Mucosa of stomach (tissue), 1 donor: ENCODE measurements around the gene GRIK3.

Experiments used
- H3K27me3 ChIP-seq: one replicate; pipeline ENCODE4 v1.7.0; 2013; ENCODE audit warnings: mild to moderate bottlenecking, low read length; ENCODE audit not compliant: control insufficient read depth, insufficient read depth
- H3K36me3 ChIP-seq: one replicate; pipeline ENCODE4 v1.7.0; 2013; ENCODE audit warnings: low read length; ENCODE audit not compliant: control insufficient read depth, insufficient read depth
- H3K4me1 ChIP-seq: one replicate; pipeline ENCODE4 v1.7.0; 2013; ENCODE audit warnings: mild to moderate bottlenecking, low read length; ENCODE audit not compliant: control insufficient read depth, insufficient read depth
- H3K4me3 ChIP-seq: one replicate; pipeline ENCODE4 v1.7.0; 2013; ENCODE audit warnings: low read length
- H3K9ac ChIP-seq: one replicate; pipeline ENCODE4 v1.7.0; 2013; ENCODE audit warnings: mild to moderate bottlenecking, low read length, moderate library complexity
- H3K9me3 ChIP-seq: one replicate; pipeline ENCODE4 v1.7.0; 2013; ENCODE audit warnings: mild to moderate bottlenecking, low read length, moderate library complexity; ENCODE audit not compliant: control insufficient read depth
- donor health status: Pancreatic carcinoma.

GRIK3 gene

GRCh38 chr1:36804669-36805314 is 229.5 kb downstream of the GRIK3 start:
- Histone ChIP-seq H3K4me3 (no peak overlapping the region), H3K9me3 (no peaks in the 10 kb centered on the region), H3K36me3 (no peaks in the 10 kb centered on the region), H3K4me1 (no peaks in the 10 kb centered on the region), H3K9ac (no peak overlapping the region), H3K27me3 (no peaks in the 10 kb centered on the region)

GRCh38 chr1:36803868-36804570 is 230.3 kb downstream of the GRIK3 start:
- Histone ChIP-seq H3K27me3 (no peaks in the 10 kb centered on the region), H3K4me3 (no peak overlapping the region), H3K4me1 (no peaks in the 10 kb centered on the region), H3K9me3 (no peaks in the 10 kb centered on the region), H3K9ac (no peak overlapping the region), H3K36me3 (no peaks in the 10 kb centered on the region)

DNA sequence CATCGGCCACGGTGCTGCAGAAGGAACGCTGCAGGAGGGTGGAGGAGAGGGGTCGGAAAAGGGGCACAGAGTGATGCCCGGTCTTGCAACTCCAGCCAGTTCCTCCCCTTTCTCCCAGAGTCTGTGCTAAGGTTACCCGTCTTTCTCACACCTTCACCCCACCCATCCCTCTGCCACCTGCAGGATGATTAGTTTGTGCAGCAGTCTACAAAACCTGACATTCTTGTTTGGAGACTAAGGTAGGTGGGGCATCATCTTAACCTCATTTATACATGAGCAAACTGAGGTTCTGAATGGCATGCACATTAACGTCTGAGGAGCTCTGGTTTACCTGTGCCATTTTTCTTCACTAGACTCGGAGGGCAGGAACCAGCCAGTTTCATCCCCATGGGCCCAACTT is 232.3 kb downstream of the GRIK3 start:
- no peak overlapping the region for H3K9ac ChIP-seq
- no peaks in the 10 kb centered on the region for H3K36me3 ChIP-seq
- H3K9me3 ChIP-seq = no peaks in the 10 kb centered on the region
- no peaks in the 10 kb centered on the region for H3K27me3 ChIP-seq
- no peaks in the 10 kb centered on the region for H3K4me1 ChIP-seq
- no peak overlapping the region for H3K4me3 ChIP-seq

- Histone ChIP-seq H3K4me3 (no peak overlapping the region), H3K36me3 (no peaks in the 10 kb centered on the region), H3K27me3 (no peaks in the 10 kb centered on the region), H3K4me1 (no peaks in the 10 kb centered on the region), H3K9ac (no peak overlapping the region), H3K9me3 (no peaks in the 10 kb centered on the region)
Observed at GRCh38 chr1:36797761-36798160, 236.6 kb downstream of the GRIK3 start.

DNA sequence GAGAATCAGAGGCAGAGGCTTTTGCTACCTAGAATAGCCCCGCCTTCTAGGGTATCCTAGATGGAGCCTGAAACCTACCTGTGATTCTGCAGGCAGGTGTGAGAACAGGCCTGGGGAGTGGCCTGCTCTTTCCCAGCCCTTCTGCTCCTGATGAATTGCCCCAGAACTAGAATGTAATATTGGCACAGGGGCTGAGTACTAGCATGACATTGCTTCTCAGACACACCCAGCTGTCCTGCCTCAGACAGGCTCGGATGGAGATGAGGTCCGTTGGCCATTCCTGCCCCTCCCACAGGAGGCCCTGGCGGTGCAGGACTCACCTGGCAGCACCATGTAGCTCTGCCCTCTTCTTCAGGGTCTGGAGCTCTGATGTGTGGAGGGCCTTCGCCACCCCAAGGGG is 237.6 kb downstream of the GRIK3 start:
- Histone ChIP-seq H3K9me3 (no peaks in the 10 kb centered on the region), H3K9ac (no peak overlapping the region), H3K36me3 (no peaks in the 10 kb centered on the region), H3K4me3 (no peak overlapping the region), H3K27me3 (no peaks in the 10 kb centered on the region), H3K4me1 (no peaks in the 10 kb centered on the region)

DNA sequence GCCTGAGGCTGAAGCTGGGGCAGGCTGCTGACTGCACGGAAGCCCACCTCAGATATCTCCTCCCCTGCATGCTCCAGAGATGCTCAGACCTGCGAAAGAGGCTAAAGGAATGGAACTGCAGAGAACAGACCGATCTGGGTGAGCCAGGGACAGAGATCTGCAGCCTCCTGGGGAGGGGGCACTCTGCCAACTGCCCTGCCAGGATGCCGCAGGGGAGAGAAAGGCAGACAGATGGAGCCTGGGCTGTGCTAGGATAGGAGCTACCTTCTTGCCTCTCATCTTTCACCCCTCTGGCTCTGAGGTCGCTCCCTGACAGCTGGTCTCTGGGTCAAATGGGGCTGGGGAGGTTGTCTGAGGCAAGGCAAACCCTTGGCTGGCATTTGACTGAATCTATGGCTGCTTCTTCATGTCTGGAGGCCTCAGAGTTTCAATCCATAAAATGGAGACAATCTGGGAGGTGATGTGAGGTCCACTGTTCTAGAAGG is 238.2 kb downstream of the GRIK3 start:
- H3K9ac ChIP-seq = no peak overlapping the region
- H3K36me3 ChIP-seq = no peaks in the 10 kb centered on the region
- H3K27me3 ChIP-seq = no peaks in the 10 kb centered on the region
- no peaks in the 10 kb centered on the region for H3K9me3 ChIP-seq
- no peaks in the 10 kb centered on the region for H3K4me1 ChIP-seq
- no peak overlapping the region for H3K4me3 ChIP-seq

DNA sequence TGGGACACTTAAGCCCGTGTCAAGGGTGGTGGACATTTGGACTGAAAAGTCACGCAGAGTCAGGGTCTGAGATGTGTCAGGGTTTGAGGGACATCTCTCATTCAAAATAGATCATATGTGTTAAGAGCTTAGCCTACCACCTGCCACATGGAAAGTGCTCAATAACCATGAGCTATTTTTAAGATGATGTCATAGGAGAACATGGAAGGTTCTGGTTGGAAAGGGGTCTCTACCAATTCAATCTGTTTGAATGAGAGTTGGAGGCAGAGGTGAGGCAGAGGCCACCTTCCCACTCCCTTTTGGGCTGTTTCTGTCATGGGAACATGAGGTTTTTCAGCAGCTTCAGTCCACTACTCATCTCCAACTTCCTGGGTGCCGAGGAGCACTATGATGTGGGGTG is 239.9 kb downstream of the GRIK3 start:
- Histone ChIP-seq H3K9ac (no peak overlapping the region), H3K4me3 (no peak overlapping the region), H3K4me1 (no peaks in the 10 kb centered on the region), H3K27me3 (no peaks in the 10 kb centered on the region), H3K36me3 (no peaks in the 10 kb centered on the region), H3K9me3 (no peaks in the 10 kb centered on the region)

DNA sequence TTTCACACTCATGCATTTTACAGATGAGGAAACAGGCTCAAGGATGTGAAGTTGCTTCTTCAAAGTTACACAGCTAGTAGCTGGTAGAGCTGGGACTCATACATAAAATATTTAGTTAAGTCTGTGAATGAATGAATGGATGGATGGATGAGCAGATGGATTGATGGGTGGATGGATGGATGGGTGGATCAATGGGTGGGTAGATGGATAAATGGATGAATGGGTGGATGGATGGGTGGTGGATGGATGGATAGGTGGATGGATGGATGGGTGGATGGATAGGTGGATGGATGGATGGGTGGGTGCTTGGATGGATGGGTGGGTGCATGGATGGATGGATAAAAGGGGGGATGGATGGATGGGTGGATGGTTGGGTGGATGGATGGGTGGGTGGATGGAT is 240.9 kb downstream of the GRIK3 start:
- H3K27me3 ChIP-seq = no peaks in the 10 kb centered on the region
- H3K4me3 ChIP-seq = no peak overlapping the region

DNA sequence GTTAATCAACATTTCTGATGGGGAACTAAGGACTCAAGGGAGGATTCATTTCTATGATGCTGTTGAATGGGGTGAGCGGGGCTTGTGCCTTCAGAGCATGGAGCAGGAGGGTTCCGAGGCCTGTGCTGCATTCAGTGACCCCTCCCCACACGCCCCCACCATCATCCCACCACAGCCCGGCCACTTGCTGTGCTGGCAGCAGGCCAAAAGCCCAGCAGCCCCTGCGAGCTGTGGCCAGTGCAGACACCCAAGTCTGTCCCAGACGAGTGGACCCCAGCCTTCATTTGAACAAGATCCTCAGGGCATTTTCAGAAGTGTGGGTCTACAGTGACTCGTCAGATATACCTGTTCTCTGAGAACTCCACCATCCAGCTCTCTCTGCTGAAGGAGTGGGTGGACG is 242.0 kb downstream of the GRIK3 start:
- no peaks in the 10 kb centered on the region for H3K4me1 ChIP-seq
- H3K9me3 ChIP-seq = no peaks in the 10 kb centered on the region
- no peaks in the 10 kb centered on the region for H3K36me3 ChIP-seq
- H3K27me3 ChIP-seq = no peaks in the 10 kb centered on the region
- H3K9ac ChIP-seq = no peak overlapping the region
- no peak overlapping the region for H3K4me3 ChIP-seq

More for the DNA sequence above, 240.9 kb downstream of the GRIK3 start:
- H3K9ac ChIP-seq = no peak overlapping the region
- H3K36me3 ChIP-seq = no peaks in the 10 kb centered on the region
- no peaks in the 10 kb centered on the region for H3K4me1 ChIP-seq
- H3K9me3 ChIP-seq = no peaks in the 10 kb centered on the region

DNA sequence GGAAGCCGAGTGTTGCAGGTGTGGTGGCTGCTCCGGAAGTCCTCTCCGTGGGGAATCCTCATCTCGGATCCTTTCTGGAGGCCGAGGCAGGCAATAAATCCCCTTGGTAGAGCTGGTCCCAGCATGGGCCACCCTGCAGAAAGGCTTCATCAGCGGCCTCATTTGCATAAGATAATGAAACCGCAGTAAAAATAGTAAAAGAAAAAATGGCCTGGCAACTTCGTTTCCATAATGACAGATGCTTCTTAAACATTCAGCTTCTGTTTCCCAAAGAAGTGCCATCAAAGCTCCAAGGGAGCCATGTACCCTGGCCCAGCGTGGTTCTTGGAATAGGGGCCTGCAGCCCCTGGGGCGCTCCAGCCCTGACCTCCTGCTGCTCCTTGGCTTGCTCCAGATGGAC is 244.1 kb downstream of the GRIK3 start:
- no peaks in the 10 kb centered on the region for H3K36me3 ChIP-seq
- no peaks in the 10 kb centered on the region for H3K4me1 ChIP-seq
- no peaks in the 10 kb centered on the region for H3K27me3 ChIP-seq
- H3K9ac ChIP-seq = no peak overlapping the region
- H3K9me3 ChIP-seq = no peaks in the 10 kb centered on the region
- no peak overlapping the region for H3K4me3 ChIP-seq

DNA sequence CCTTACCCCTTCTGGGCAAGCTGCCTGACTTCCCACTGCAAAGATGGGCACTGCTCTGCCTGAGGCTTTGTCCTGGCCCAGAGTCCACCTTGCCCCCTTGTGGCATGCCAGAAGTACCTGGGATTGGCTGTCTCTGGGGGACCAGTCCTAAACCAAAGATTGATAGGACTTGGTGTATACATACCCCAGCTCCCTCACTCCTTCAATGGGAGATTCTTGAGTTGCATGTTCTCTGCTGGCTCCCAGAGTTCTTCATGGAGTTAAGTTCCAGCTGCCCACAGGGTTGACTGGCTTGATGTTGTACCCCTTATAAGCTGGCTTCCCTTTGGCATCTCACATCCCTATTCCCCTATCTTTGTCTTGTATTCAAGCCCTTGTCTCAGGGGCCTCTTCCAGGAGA is 244.8 kb downstream of the GRIK3 start:
- H3K4me1 ChIP-seq = no peaks in the 10 kb centered on the region
- H3K4me3 ChIP-seq = no peak overlapping the region
- H3K9ac ChIP-seq = no peak overlapping the region
- H3K9me3 ChIP-seq = no peaks in the 10 kb centered on the region
- no peaks in the 10 kb centered on the region for H3K36me3 ChIP-seq
- H3K27me3 ChIP-seq = no peaks in the 10 kb centered on the region

GRCh38 chr1:36787312-36787913 is 246.9 kb downstream of the GRIK3 start:
- no peaks in the 10 kb centered on the region for H3K4me1 ChIP-seq
- no peaks in the 10 kb centered on the region for H3K9me3 ChIP-seq
- H3K36me3 ChIP-seq = no peaks in the 10 kb centered on the region
- no peak overlapping the region for H3K4me3 ChIP-seq
- H3K9ac ChIP-seq = no peak overlapping the region
- H3K27me3 ChIP-seq = no peaks in the 10 kb centered on the region
